ENCODE results near the gene TRPV2. TPM values are rescaled to one million over a fixed set of nuclear protein-coding genes. Genes with fewer than 3 reads are reported as not detected.

Gene TRPV2
- total RNA-seq, 1 donor from 2014 or later, result 0.26 TPM

DNA sequence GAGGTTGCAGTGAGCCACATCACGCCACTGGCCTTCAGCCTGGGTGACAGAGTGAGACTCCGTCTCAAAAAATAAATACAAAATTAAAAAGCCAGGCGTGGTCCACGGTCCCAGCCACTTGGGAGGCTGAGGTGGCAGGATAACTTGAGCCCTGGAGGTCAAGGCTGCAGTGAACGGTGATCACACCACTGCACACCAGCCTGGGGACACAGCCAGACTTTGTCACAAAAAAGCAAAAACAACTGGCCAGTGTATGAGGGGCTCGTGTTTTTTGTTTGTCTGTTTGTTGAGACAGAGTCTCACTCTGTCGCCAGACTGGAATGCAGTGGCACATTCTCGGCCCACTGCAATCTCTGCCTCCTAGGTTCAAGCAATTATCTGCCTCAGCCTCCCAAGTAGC lies 35.7 kb upstream of the TRPV2 start:
- H3K4me3 ChIP-seq (ENCODE audit: low read depth, low read length), result no peak overlapping the region
- H3K36me3 ChIP-seq (ENCODE audit: control insufficient read depth, insufficient read depth, low read length), result peaks cover 1% of the 10 kb centered on the region
- FAIRE-seq (no peak), DNase-seq (ENCODE audit: low read depth) (no peak)
- no peaks in the 10 kb centered on the region for H3K27me3 ChIP-seq (ENCODE audit: control insufficient read depth, insufficient read depth, low read length)
- no peak for TF ChIP-seq CTCF (IDR thresholded peaks at IDR 0.05; ENCODE audit: insufficient read depth, low read length, severe bottlenecking)

DNA sequence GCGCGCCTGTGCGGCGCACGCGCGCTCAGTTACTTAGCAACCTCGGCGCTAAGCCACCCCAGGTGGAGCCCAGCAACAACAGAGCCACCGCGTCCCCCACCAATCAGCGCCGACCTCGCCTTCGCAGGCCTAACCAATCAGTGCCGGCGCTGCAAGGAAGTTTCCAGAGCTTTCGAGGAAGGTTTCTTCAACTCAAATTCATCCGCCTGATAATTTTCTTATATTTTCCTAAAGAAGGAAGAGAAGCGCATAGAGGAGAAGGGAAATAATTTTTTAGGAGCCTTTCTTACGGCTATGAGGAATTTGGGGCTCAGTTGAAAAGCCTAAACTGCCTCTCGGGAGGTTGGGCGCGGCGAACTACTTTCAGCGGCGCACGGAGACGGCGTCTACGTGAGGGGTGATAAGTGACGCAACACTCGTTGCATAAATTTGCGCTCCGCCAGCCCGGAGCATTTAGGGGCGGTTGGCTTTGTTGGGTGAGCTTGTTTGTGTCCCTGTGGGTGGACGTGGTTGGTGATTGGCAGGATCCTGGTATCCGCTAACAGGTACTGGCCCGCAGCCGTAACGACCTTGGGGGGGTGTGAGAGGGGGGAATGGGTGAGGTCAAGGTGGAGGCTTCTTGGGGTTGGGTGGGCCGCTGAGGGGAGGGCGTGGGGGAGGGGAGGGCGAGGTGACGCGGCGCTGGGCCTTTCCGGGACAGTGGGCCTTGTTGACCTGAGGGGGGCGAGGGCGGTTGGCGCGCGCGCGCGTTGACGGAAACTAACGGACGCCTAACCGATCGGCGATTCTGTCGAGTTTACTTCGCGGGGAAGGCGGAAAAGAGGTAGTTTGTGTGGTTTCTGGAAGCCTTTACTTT lies 34.5 kb upstream of the TRPV2 start, which contains the start of gene UBB:
Gene UBB, plus strand, starts transcription at position 452 of the 856 bp plus-strand sequence. CDS start 817 bp downstream, outside the sequence.
- DNase-seq (ENCODE audit: low read depth), result peak; percentile 92
- no peak for FAIRE-seq
- no peaks in the 10 kb centered on the region for H3K27me3 ChIP-seq (ENCODE audit: control insufficient read depth, insufficient read depth, low read length)
- TF ChIP-seq CTCF (IDR thresholded peaks at IDR 0.05; ENCODE audit: insufficient read depth, low read length, severe bottlenecking), result no peak
- H3K4me3 ChIP-seq (ENCODE audit: low read depth, low read length), result peak within 1 kb of the TSS; percentile 82
- peaks cover 1% of the 10 kb centered on the region for H3K36me3 ChIP-seq (ENCODE audit: control insufficient read depth, insufficient read depth, low read length)

DNA sequence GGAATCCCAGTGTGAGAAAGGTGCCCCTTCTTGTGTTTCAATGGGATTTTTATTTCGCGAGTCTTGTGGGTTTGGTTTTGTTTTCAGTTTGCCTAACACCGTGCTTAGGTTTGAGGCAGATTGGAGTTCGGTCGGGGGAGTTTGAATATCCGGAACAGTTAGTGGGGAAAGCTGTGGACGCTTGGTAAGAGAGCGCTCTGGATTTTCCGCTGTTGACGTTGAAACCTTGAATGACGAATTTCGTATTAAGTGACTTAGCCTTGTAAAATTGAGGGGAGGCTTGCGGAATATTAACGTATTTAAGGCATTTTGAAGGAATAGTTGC lies 33.9 kb upstream of the TRPV2 start:
- no peak for FAIRE-seq
- DNase-seq (ENCODE audit: low read depth), result peak; percentile 25
- Histone ChIP-seq H3K4me3 (ENCODE audit: low read depth, low read length) (peak overlapping the region; percentile 82), H3K36me3 (ENCODE audit: control insufficient read depth, insufficient read depth, low read length) (peaks cover 1% of the 10 kb centered on the region), H3K27me3 (ENCODE audit: control insufficient read depth, insufficient read depth, low read length) (no peaks in the 10 kb centered on the region)
- no peak for TF ChIP-seq CTCF (IDR thresholded peaks at IDR 0.05; ENCODE audit: insufficient read depth, low read length, severe bottlenecking)

DNA sequence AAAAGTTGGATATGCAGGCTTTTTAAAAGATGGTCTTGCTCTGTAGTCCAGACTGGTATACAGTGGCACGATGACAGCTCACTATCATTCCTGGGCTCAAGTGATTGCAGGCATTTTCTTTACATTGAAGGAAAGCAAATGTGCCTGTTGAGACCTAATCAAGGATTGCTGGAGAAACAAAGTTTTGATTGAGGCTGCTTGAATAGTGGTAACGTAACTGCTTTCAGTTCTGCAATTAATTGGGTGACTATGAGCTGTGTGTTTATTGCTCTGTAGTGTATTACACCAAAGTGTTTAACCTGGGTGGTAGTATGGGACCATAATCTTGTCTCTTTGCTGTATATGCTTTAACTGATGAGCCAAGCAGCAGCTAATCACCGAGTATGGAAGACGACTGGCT lies 32.2 kb upstream of the TRPV2 start:
- Histone ChIP-seq H3K4me3 (ENCODE audit: low read depth, low read length) (no peak overlapping the region), H3K27me3 (ENCODE audit: control insufficient read depth, insufficient read depth, low read length) (no peaks in the 10 kb centered on the region), H3K36me3 (ENCODE audit: control insufficient read depth, insufficient read depth, low read length) (peaks cover 1% of the 10 kb centered on the region)
- FAIRE-seq (no peak), DNase-seq (ENCODE audit: low read depth) (no peak)
- no peak for TF ChIP-seq CTCF (IDR thresholded peaks at IDR 0.05; ENCODE audit: insufficient read depth, low read length, severe bottlenecking)

- peak; percentile 16 for DNase-seq (ENCODE audit: low read depth)
- no peak for FAIRE-seq
- H3K36me3 ChIP-seq (ENCODE audit: control insufficient read depth, insufficient read depth, low read length), result peaks cover 1% of the 10 kb centered on the region
- no peak for TF ChIP-seq CTCF (IDR thresholded peaks at IDR 0.05; ENCODE audit: insufficient read depth, low read length, severe bottlenecking)
- H3K27me3 ChIP-seq (ENCODE audit: control insufficient read depth, insufficient read depth, low read length), result no peaks in the 10 kb centered on the region
- no peak overlapping the region for H3K4me3 ChIP-seq (ENCODE audit: low read depth, low read length)
These were observed 31.5 kb upstream of the TRPV2 start for GRCh38 chr17:16383772-16384287.
